HEK293 (cell line): ENCODE measurements around the gene AVL9.

Experiments used
- CTCF ChIA-PET: fragments of 350-600 bp; formaldehyde crosslinking; extraction: SDS; loops from one replicate; lab custom pipeline; 2021; ENCODE audit warnings: antibody characterized with exemption; lab: Yijun Ruan, JAX
- POLR2A ChIA-PET: fragments of 300-600 bp; formaldehyde crosslinking; extraction: SDS; loops from one replicate; lab custom pipeline; 2020; ENCODE audit warnings: antibody characterized with exemption, inconsistent platforms; lab: Yijun Ruan, JAX
- H3K27ac ChIP-seq: fragments of 200-500 bp; sonication (Bioruptor generic); 2 replicates; pipeline ENCODE4 v1.5.1; 2014; ENCODE audit warnings: low read depth, low read length, control low read depth, inconsistent platforms; ENCODE audit errors: extremely low read depth
- H3K36me3 ChIP-seq, 2 experiments: fragments of 200-500 bp in 1 of 2; sonication (Bioruptor generic) in 1 of 2; 1 replicate in 1 of 2; 2 replicates in 1 of 2; pipeline ENCODE4 v1.5.1; 2014 to 2017; ENCODE audit warnings: inconsistent platforms in 2 of 2, low read length in 2 of 2; ENCODE audit not compliant: control insufficient read depth in 2 of 2, insufficient read depth in 1 of 2
- H3K4me1 ChIP-seq: fragments of 200-500 bp; sonication (Bioruptor generic); 2 replicates; pipeline ENCODE4 v1.5.1; 2014; ENCODE audit warnings: mild to moderate bottlenecking, low read length, inconsistent platforms; ENCODE audit not compliant: control insufficient read depth, insufficient read depth
- H3K4me3 ChIP-seq: 2 replicates; pipeline ENCODE4 v1.5.1; 2011; ENCODE audit warnings: low read depth, mild to moderate bottlenecking, control low read depth, low read length, moderate library complexity
- H3K9me3 ChIP-seq: fragments of 200-500 bp; sonication (Bioruptor generic); 2 replicates; pipeline ENCODE4 v1.5.1; 2014; ENCODE audit warnings: low read depth, low read length, inconsistent platforms; ENCODE audit not compliant: control insufficient read depth, insufficient read depth
- GLIS2 ChIP-seq: fragments of 450-650 bp; formaldehyde crosslinking; IDR thresholded peaks from 2 replicates; pipeline ENCODE4 v1.5.1; 2016; ENCODE audit warnings: missing biosample characterization, missing genetic modification characterization
- KLF9 ChIP-seq: fragments of 450-650 bp; formaldehyde crosslinking; IDR thresholded peaks from 2 replicates; pipeline ENCODE4 v1.5.1; 2016; ENCODE audit warnings: missing biosample characterization, missing genetic modification characterization, low read depth
- SALL2 ChIP-seq: fragments of 450-650 bp; formaldehyde crosslinking; IDR thresholded peaks from 2 replicates; pipeline ENCODE4 v1.5.0; 2017; ENCODE audit warnings: missing biosample characterization, mild to moderate bottlenecking, missing genetic modification characterization, borderline replicate concordance
- ZBTB17 ChIP-seq: fragments of 450-650 bp; formaldehyde crosslinking; IDR thresholded peaks from 2 replicates; pipeline ENCODE4 v1.5.1; 2016; ENCODE audit warnings: missing biosample characterization, missing genetic modification characterization
- ZBTB7A ChIP-seq: fragments of 450-650 bp; formaldehyde crosslinking; IDR thresholded peaks from 2 replicates; pipeline ENCODE4 v1.5.1; 2016; ENCODE audit warnings: low read depth, missing biosample characterization, missing genetic modification characterization
- ZFP69B ChIP-seq: fragments of 450-650 bp; formaldehyde crosslinking; IDR thresholded peaks from 2 replicates; pipeline ENCODE4 v1.5.1; 2016; ENCODE audit warnings: missing biosample characterization, missing genetic modification characterization
- ZNF140 ChIP-seq: fragments of 450-650 bp; formaldehyde crosslinking; IDR thresholded peaks from 2 replicates; pipeline ENCODE4 v1.5.1; 2016; ENCODE audit warnings: missing biosample characterization, missing genetic modification characterization
- ZNF184 ChIP-seq: fragments of 450-650 bp; IDR thresholded peaks from 2 replicates; pipeline ENCODE4 v1.5.1; 2018; ENCODE audit warnings: missing biosample characterization, mild to moderate bottlenecking, missing genetic modification characterization
- ZNF211 ChIP-seq: fragments of 450-650 bp; formaldehyde crosslinking; IDR thresholded peaks from 2 replicates; pipeline ENCODE4 v1.5.1; 2016; ENCODE audit warnings: low read depth, missing biosample characterization, missing genetic modification characterization
- ZNF221 ChIP-seq: fragments of 450-650 bp; formaldehyde crosslinking; IDR thresholded peaks from 2 replicates; pipeline ENCODE4 v1.5.1; 2017; ENCODE audit warnings: missing biosample characterization, missing genetic modification characterization, borderline replicate concordance
- ZNF248 ChIP-seq: fragments of 450-650 bp; formaldehyde crosslinking; IDR thresholded peaks from 2 replicates; pipeline ENCODE4 v1.5.1; 2017; ENCODE audit warnings: missing biosample characterization, missing genetic modification characterization
- ZNF266 ChIP-seq: fragments of 450-650 bp; formaldehyde crosslinking; IDR thresholded peaks from 2 replicates; pipeline ENCODE4 v1.5.1; 2016; ENCODE audit warnings: missing biosample characterization, missing genetic modification characterization, low read depth
- ZNF626 ChIP-seq: fragments of 450-650 bp; sonication (Bioruptor Pico); formaldehyde crosslinking; IDR thresholded peaks from 2 replicates; pipeline ENCODE4 v1.5.1; 2018; ENCODE audit warnings: missing biosample characterization, missing genetic modification characterization, inconsistent platforms
- ZNF777 ChIP-seq: fragments of 450-650 bp; formaldehyde crosslinking; IDR thresholded peaks from 2 replicates; pipeline ENCODE4 v1.5.1; 2017; ENCODE audit warnings: missing biosample characterization, missing genetic modification characterization, borderline replicate concordance
- ZSCAN23 ChIP-seq: fragments of 450-650 bp; formaldehyde crosslinking; IDR thresholded peaks from 2 replicates; pipeline ENCODE4 v1.5.1; 2016; ENCODE audit warnings: missing biosample characterization, missing genetic modification characterization
- ZXDB ChIP-seq: fragments of 450-650 bp; formaldehyde crosslinking; IDR thresholded peaks from 2 replicates; pipeline ENCODE4 v1.5.1; 2016; ENCODE audit warnings: missing biosample characterization, missing genetic modification characterization
- TF ChIP-seq, protein P1 (sequence below): sonication (generic); formaldehyde crosslinking; IDR thresholded peaks from 2 replicates; pipeline ENCODE4 v1.8.1; 2022; ENCODE audit warnings: mild to moderate bottlenecking, moderate library complexity, missing genetic modification reagents
- TF ChIP-seq, protein P2 (sequence below): IDR thresholded peaks from 2 replicates; pipeline ENCODE4 v1.6.1; 2011; ENCODE audit warnings: mild to moderate bottlenecking, low read depth, low read length, borderline replicate concordance
- TF ChIP-seq, protein P3 (sequence below): fragments of 450-650 bp; formaldehyde crosslinking; IDR thresholded peaks from 2 replicates; pipeline ENCODE4 v1.5.1; 2016; ENCODE audit warnings: missing biosample characterization, missing genetic modification characterization
- TF ChIP-seq, protein P4 (sequence below): fragments of 450-650 bp; formaldehyde crosslinking; IDR thresholded peaks from 2 replicates; pipeline ENCODE4 v1.5.1; 2016; ENCODE audit warnings: missing biosample characterization, missing genetic modification characterization

The AVL9 gene

DNA sequence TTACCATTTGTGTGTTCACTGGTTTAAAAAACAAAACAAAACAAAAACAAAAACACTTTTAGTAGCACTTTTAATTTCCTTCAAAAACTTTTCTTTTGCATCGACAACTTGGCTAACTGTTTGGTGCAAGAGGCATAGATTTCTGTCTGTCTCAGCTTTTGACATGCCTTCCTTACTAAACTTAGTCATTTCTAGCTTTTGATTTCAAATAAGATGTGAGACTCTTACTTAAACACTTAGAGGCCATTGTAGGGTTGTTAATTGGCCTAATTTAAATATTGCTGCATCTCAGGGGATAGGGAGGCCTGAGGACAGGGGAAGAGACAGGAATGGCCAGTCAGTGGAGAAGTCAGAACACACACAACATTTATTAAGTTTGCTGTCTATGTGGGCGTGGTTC lies 66.3 kb downstream of the AVL9 start:
- CTCF ChIA-PET, result interaction anchor here (0.7 kb wide), 1 partner anchor 285 kb away, joined by 3 read pairs; no protein-coding TSS in a partner anchor
- Histone ChIP-seq H3K36me3 (peaks cover 19 to 26% of the 10 kb centered on the region in 2 experiments), H3K4me1 (no peaks in the 10 kb centered on the region), H3K9me3 (no peaks in the 10 kb centered on the region), H3K27ac (no peak overlapping the region), H3K4me3 (no peak overlapping the region)
- POLR2A ChIA-PET, result no interaction called here
- TF ChIP-seq, protein P1, sequence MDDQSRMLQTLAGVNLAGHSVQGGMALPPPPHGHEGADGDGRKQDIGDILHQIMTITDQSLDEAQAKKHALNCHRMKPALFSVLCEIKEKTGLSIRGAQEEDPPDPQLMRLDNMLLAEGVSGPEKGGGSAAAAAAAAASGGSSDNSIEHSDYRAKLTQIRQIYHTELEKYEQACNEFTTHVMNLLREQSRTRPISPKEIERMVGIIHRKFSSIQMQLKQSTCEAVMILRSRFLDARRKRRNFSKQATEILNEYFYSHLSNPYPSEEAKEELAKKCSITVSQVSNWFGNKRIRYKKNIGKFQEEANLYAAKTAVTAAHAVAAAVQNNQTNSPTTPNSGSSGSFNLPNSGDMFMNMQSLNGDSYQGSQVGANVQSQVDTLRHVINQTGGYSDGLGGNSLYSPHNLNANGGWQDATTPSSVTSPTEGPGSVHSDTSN (CRISPR knock-in tag), result no peak
- no peak for TF ChIP-seq ZNF140 (tag by site-specific recombination)
- TF ChIP-seq ZNF266 (tag by site-specific recombination), result no peak
- TF ChIP-seq ZBTB17, result no peak
- TF ChIP-seq ZNF221 (tag by site-specific recombination), result no peak
- TF ChIP-seq ZNF248 (tag by site-specific recombination), result no peak
- TF ChIP-seq, protein P2, sequence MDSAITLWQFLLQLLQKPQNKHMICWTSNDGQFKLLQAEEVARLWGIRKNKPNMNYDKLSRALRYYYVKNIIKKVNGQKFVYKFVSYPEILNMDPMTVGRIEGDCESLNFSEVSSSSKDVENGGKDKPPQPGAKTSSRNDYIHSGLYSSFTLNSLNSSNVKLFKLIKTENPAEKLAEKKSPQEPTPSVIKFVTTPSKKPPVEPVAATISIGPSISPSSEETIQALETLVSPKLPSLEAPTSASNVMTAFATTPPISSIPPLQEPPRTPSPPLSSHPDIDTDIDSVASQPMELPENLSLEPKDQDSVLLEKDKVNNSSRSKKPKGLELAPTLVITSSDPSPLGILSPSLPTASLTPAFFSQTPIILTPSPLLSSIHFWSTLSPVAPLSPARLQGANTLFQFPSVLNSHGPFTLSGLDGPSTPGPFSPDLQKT, result no peak
- no peak for TF ChIP-seq ZBTB7A
- TF ChIP-seq KLF9, result no peak
- no peak for TF ChIP-seq ZSCAN23 (tag by site-specific recombination)
- TF ChIP-seq ZNF777, result no peak
- no peak for TF ChIP-seq ZNF184
- no peak for TF ChIP-seq ZNF626 (tag by site-specific recombination)
- no peak for TF ChIP-seq GLIS2 (tag by site-specific recombination)
- TF ChIP-seq, protein P3, sequence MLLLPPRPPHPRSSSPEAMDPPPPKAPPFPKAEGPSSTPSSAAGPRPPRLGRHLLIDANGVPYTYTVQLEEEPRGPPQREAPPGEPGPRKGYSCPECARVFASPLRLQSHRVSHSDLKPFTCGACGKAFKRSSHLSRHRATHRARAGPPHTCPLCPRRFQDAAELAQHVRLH (tag by site-specific recombination), result no peak

DNA sequence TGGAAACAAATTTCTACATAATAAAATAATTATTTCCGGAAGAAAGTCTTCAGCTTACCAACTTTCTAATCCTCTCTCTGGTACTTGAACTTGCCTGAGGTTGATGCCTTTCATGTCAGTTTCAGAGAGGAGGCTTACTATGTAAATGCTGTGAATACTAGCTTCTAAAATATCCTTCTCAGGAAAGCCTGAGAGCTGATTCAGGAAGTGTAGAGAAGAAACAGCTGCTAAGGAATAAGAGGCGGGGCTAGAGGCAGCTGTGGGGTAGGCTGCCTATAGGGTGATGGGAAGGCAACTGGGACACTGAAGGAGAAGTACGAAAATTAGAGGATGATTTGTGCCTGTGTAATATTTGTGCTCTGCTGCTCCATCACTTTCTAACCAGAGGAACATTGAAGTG lies 69.3 kb downstream of the AVL9 start:
- ChIA-PET POLR2A (no interaction called here), CTCF (no interaction called here)
- no peak overlapping the region for H3K4me3 ChIP-seq
- TF ChIP-seq ZNF211 (tag by site-specific recombination) (no peak), GLIS2 (tag by site-specific recombination) (no peak), ZNF248 (tag by site-specific recombination) (no peak), ZFP69B (tag by site-specific recombination) (no peak), ZXDB (tag by site-specific recombination) (no peak), SALL2 (no peak)
- TF ChIP-seq, protein P4, sequence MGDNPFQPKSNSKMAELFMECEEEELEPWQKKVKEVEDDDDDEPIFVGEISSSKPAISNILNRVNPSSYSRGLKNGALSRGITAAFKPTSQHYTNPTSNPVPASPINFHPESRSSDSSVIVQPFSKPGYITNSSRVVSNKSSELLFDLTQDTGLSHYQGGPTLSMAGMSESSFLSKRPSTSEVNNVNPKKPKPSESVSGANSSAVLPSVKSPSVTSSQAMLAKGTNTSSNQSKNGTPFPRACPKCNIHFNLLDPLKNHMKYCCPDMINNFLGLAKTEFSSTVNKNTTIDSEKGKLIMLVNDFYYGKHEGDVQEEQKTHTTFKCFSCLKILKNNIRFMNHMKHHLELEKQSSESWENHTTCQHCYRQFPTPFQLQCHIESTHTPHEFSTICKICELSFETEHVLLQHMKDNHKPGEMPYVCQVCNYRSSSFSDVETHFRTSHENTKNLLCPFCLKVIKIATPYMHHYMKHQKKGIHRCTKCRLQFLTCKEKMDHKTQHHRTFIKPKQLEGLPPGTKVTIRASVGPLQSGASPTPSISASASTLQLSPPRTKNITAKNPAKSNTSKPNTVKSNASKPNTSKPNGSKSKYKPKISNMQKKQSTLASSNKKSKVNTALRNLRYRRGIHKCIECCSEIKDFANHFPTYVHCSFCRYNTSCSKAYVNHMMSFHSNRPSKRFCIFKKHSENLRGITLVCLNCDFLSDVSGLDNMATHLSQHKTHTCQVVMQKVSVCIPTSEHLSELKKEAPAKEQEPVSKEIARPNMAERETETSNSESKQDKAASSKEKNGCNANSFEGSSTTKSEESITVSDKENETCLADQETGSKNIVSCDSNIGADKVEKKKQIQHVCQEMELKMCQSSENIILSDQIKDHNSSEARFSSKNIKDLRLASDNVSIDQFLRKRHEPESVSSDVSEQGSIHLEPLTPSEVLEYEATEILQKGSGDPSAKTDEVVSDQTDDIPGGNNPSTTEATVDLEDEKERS (tag by site-specific recombination), result no peak
- no peaks in the 10 kb centered on the region; the same call in 1 of the 2 replicates for H3K4me1 ChIP-seq
- peaks cover 15 to 19% of the 10 kb centered on the region in 2 experiments for H3K36me3 ChIP-seq
- no peaks in the 10 kb centered on the region for H3K9me3 ChIP-seq
- H3K27ac ChIP-seq, result no peak overlapping the region
